GM23338 (cell line): ENCODE measurements around the gene ANKRA2. TPM values are rescaled to one million over a fixed set of nuclear protein-coding genes. Genes with fewer than 3 reads are reported as not detected.

Experiments used
- ATAC-seq: fragments of 200-7000 bp; cut with Tn5 transposase; 3 replicates; pipeline ENCODE4 v1.9.1; 2020
- DNase-seq: peaks from one replicate; pipeline ENCODE4 v3.0.0-alpha.2; 2015; ENCODE audit warnings: low spot score
- H2AFZ ChIP-seq: fragments of 200-600 bp; sonication (generic); 2 replicates; pipeline ENCODE4 v1.8.0; 2016; ENCODE audit warnings: antibody characterized with exemption, mild to moderate bottlenecking, moderate library complexity
- H3F3A ChIP-seq: fragments of 200-600 bp; sonication (generic); replicated peaks from 2 replicates; pipeline ENCODE4 v1.8.0; 2017; ENCODE audit warnings: antibody characterized with exemption, mixed run types, low read depth
- H3K27ac ChIP-seq: fragments of 200-600 bp; sonication (generic); 2 replicates; pipeline ENCODE4 v1.6.1; 2016; ENCODE audit warnings: low read depth
- H3K27me3 ChIP-seq: fragments of 200-600 bp; sonication (generic); 2 replicates; pipeline ENCODE4 v1.8.0; 2016; ENCODE audit warnings: mild to moderate bottlenecking, mixed run types, moderate library complexity; ENCODE audit not compliant: insufficient read depth
- H3K36me3 ChIP-seq: fragments of 200-600 bp; sonication (generic); 2 replicates; pipeline ENCODE4 v1.8.0; 2016; ENCODE audit warnings: mild to moderate bottlenecking; ENCODE audit not compliant: insufficient read depth
- H3K4me1 ChIP-seq: fragments of 200-600 bp; sonication (generic); 2 replicates; pipeline ENCODE4 v1.8.0; 2016; ENCODE audit warnings: mild to moderate bottlenecking, moderate library complexity; ENCODE audit not compliant: insufficient read depth
- H3K4me2 ChIP-seq: fragments of 200-600 bp; sonication (generic); 2 replicates; pipeline ENCODE4 v1.7.1; 2017; ENCODE audit warnings: mixed run types
- H3K4me3 ChIP-seq: fragments of 200-600 bp; sonication (generic); 2 replicates; pipeline ENCODE4 v1.6.1; 2016; ENCODE audit warnings: mixed run types
- H3K79me2 ChIP-seq: fragments of 200-600 bp; sonication (generic); replicated peaks from 2 replicates; pipeline ENCODE4 v1.8.0; 2017; ENCODE audit warnings: mild to moderate bottlenecking; ENCODE audit not compliant: insufficient read depth
- H3K9me2 ChIP-seq: fragments of 200-600 bp; sonication (generic); 2 replicates; pipeline ENCODE4 v1.8.0; 2017; ENCODE audit not compliant: insufficient read depth
- H4K20me1 ChIP-seq: fragments of 200-600 bp; sonication (generic); replicated peaks from 2 replicates; pipeline ENCODE4 v1.8.0; 2017; ENCODE audit warnings: mild to moderate bottlenecking; ENCODE audit not compliant: insufficient read depth
- H3K27ac Mint-ChIP-seq: 2 replicates; pipeline ENCODE4 v1.8.0; 2020; ENCODE audit warnings: inconsistent platforms, mild to moderate bottlenecking, moderate library complexity, mixed read lengths
- H3K27me3 Mint-ChIP-seq: 3 replicates; pipeline ENCODE4 v1.8.0; 2022; ENCODE audit warnings: low read depth, mild to moderate bottlenecking, moderate library complexity, mixed read lengths, inconsistent platforms; ENCODE audit not compliant: insufficient read depth, poor library complexity
- H3K36me3 Mint-ChIP-seq: 3 replicates; pipeline ENCODE4 v1.8.0; 2021; ENCODE audit warnings: low read depth, mild to moderate bottlenecking, inconsistent platforms, moderate library complexity, mixed read lengths
- H3K4me1 Mint-ChIP-seq: 3 replicates; pipeline ENCODE4 v1.8.0; 2020; ENCODE audit warnings: mild to moderate bottlenecking, inconsistent platforms, mixed read lengths
- H3K4me3 Mint-ChIP-seq: 3 replicates; pipeline ENCODE4 v1.8.0; 2021; ENCODE audit warnings: moderate library complexity, mild to moderate bottlenecking, inconsistent platforms, mixed read lengths
- H3K9me3 Mint-ChIP-seq: 3 replicates; pipeline ENCODE4 v1.8.0; 2020; ENCODE audit warnings: moderate library complexity, mild to moderate bottlenecking, inconsistent platforms, mixed read lengths
- CREB1 ChIP-seq: fragments of 250-450 bp; sonication (Bioruptor Pico); IDR thresholded peaks from 2 replicates; pipeline ENCODE4 v1.5.0; 2020; ENCODE audit warnings: low read depth, mild to moderate bottlenecking, moderate library complexity
- EZH2 ChIP-seq: fragments of 200-600 bp; sonication (generic); IDR thresholded peaks from one replicate; pipeline ENCODE4 v1.8.0; 2017; ENCODE audit warnings: antibody characterized with exemption, mild to moderate bottlenecking, low read depth; ENCODE audit not compliant: unreplicated experiment
- EZH2phosphoT487 ChIP-seq: fragments of 200-600 bp; sonication (generic); IDR thresholded peaks from one replicate; pipeline ENCODE4 v1.8.1; 2018; ENCODE audit warnings: antibody characterized with exemption; ENCODE audit not compliant: unreplicated experiment
- JUNB ChIP-seq: IDR thresholded peaks from one replicate; pipeline ENCODE4 v1.6.1; 2016; ENCODE audit warnings: antibody characterized with exemption; ENCODE audit not compliant: unreplicated experiment
- NANOG ChIP-seq: IDR thresholded peaks from 2 replicates; pipeline ENCODE4 v1.6.1; 2016; ENCODE audit warnings: antibody characterized with exemption, borderline replicate concordance
- POLR2AphosphoS5 ChIP-seq: IDR thresholded peaks from 2 replicates; pipeline ENCODE4 v1.6.1; 2016; ENCODE audit warnings: antibody characterized with exemption, low read depth
- STAT1 ChIP-seq: IDR thresholded peaks from one replicate; pipeline ENCODE4 v1.6.1; 2016; ENCODE audit warnings: antibody characterized with exemption; ENCODE audit not compliant: unreplicated experiment
- ZNF114 ChIP-seq: fragments of 250-450 bp; sonication (Bioruptor Pico); IDR thresholded peaks from 2 replicates; pipeline ENCODE4 v1.5.0; 2020; ENCODE audit warnings: mild to moderate bottlenecking, moderate library complexity
- ZNF331 ChIP-seq: fragments of 250-450 bp; sonication (Bioruptor Pico); IDR thresholded peaks from 2 replicates; pipeline ENCODE4 v1.5.0; 2020; ENCODE audit warnings: low read depth, mild to moderate bottlenecking, moderate library complexity
- polyA plus RNA-seq: library from polyadenylated mRNA; unstranded; fragments of >200 nt; fragmentation: Nextera tagmentation; extraction: Ambion mirVana; gene quantifications from 2 replicates; pipeline ENCODE4 v1.2.1, GENCODE V29; 2016
- total RNA-seq: library from RNA; depleted of rRNA; stranded (reverse); fragments of >200 nt; shearing (Covaris generic); gene quantifications from 2 replicates; pipeline ENCODE4 v1.2.3, GENCODE V29; 2014
- TF ChIP-seq, protein P1 (sequence below), 2 experiments: fragments of 200-600 bp in 1 of 2; sonication (generic) in 1 of 2; conservative IDR thresholded peaks; 2 replicates each; pipeline versions ENCODE4 v1.5.1 to v1.6.1; 2016 to 2017; ENCODE audit warnings: antibody characterized with exemption in 2 of 2, low read depth in 2 of 2, mild to moderate bottlenecking in 2 of 2, moderate library complexity in 1 of 2
- TF ChIP-seq, protein P2 (sequence below): IDR thresholded peaks from 2 replicates; pipeline ENCODE4 v1.6.1; 2016; ENCODE audit warnings: antibody characterized with exemption
- TF ChIP-seq, protein P3 (sequence below): fragments of 250-450 bp; sonication (Bioruptor Pico); IDR thresholded peaks from 2 replicates; pipeline ENCODE4 v1.5.0; 2020; ENCODE audit warnings: mild to moderate bottlenecking, moderate library complexity
- TF ChIP-seq, protein P4 (sequence below): IDR thresholded peaks from one replicate; pipeline ENCODE4 v1.6.1; 2018; ENCODE audit warnings: antibody characterized with exemption; ENCODE audit not compliant: unreplicated experiment

The ANKRA2 gene
- total and polyA plus RNA-seq, 2 experiments from 2014 or later = 13.1 to 15.3 TPM

DNA sequence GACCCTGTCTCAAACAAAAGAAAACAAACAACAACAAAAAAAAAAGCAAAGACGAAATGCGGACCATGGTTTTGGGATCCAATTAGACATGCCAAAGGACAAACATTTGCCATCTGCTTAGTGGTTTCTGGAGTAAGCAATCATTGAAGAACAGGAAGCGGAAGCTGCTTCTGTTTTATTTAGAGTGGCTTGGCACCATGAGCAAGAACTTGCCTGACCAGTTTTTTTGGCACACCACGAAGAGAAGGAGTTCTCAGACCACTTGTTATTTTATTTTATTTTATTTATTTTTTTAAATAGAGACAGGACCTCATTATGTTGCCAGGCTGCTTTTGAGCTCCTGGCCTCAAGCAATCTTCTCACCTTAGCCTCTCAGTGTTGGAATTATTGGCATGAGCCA is 50.2 kb downstream of the ANKRA2 start:
- Mint-ChIP-seq H3K27ac (no peak overlapping the region), H3K36me3 (no peaks in the 10 kb centered on the region), H3K4me3 (no peak overlapping the region), H3K9me3 (no peaks in the 10 kb centered on the region), H3K4me1 (peaks cover 20% of the 10 kb centered on the region), H3K27me3 (peaks cover 2% of the 10 kb centered on the region)
- Histone ChIP-seq H4K20me1 (no peaks in the 10 kb centered on the region), H3K4me3 (no peak overlapping the region), H3K27me3 (no peaks in the 10 kb centered on the region), H3K36me3 (no peaks in the 10 kb centered on the region), H3F3A (0 out of 2 replicates have a peak, but pooled peaks cover 4% of the 10 kb centered on the region), H3K79me2 (no peaks in the 10 kb centered on the region), H2AFZ (no peak overlapping the region), H3K4me1 (peaks cover 14% of the 10 kb centered on the region), H3K9me2 (no peaks in the 10 kb centered on the region), H3K27ac (no peak overlapping the region), H3K4me2 (no peak overlapping the region)
- no peak for ATAC-seq
- DNase-seq = no peak
- TF ChIP-seq, protein P1, sequence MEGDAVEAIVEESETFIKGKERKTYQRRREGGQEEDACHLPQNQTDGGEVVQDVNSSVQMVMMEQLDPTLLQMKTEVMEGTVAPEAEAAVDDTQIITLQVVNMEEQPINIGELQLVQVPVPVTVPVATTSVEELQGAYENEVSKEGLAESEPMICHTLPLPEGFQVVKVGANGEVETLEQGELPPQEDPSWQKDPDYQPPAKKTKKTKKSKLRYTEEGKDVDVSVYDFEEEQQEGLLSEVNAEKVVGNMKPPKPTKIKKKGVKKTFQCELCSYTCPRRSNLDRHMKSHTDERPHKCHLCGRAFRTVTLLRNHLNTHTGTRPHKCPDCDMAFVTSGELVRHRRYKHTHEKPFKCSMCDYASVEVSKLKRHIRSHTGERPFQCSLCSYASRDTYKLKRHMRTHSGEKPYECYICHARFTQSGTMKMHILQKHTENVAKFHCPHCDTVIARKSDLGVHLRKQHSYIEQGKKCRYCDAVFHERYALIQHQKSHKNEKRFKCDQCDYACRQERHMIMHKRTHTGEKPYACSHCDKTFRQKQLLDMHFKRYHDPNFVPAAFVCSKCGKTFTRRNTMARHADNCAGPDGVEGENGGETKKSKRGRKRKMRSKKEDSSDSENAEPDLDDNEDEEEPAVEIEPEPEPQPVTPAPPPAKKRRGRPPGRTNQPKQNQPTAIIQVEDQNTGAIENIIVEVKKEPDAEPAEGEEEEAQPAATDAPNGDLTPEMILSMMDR (conservative IDR thresholded peaks at IDR 0.05; ENCODE audit: low read depth in 2 of 2) = no peak
- TF ChIP-seq, protein P2, sequence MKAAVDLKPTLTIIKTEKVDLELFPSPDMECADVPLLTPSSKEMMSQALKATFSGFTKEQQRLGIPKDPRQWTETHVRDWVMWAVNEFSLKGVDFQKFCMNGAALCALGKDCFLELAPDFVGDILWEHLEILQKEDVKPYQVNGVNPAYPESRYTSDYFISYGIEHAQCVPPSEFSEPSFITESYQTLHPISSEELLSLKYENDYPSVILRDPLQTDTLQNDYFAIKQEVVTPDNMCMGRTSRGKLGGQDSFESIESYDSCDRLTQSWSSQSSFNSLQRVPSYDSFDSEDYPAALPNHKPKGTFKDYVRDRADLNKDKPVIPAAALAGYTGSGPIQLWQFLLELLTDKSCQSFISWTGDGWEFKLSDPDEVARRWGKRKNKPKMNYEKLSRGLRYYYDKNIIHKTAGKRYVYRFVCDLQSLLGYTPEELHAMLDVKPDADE = no peak
- TF ChIP-seq JUNB (no peak), POLR2AphosphoS5 (no peak), NANOG (no peak), EZH2phosphoT487 (no peak), ZNF331 (no peak), STAT1 (no peak), CREB1 (CRISPR knock-in tag) (no peak), EZH2 (no peak), ZNF114 (no peak)
- TF ChIP-seq, protein P3, sequence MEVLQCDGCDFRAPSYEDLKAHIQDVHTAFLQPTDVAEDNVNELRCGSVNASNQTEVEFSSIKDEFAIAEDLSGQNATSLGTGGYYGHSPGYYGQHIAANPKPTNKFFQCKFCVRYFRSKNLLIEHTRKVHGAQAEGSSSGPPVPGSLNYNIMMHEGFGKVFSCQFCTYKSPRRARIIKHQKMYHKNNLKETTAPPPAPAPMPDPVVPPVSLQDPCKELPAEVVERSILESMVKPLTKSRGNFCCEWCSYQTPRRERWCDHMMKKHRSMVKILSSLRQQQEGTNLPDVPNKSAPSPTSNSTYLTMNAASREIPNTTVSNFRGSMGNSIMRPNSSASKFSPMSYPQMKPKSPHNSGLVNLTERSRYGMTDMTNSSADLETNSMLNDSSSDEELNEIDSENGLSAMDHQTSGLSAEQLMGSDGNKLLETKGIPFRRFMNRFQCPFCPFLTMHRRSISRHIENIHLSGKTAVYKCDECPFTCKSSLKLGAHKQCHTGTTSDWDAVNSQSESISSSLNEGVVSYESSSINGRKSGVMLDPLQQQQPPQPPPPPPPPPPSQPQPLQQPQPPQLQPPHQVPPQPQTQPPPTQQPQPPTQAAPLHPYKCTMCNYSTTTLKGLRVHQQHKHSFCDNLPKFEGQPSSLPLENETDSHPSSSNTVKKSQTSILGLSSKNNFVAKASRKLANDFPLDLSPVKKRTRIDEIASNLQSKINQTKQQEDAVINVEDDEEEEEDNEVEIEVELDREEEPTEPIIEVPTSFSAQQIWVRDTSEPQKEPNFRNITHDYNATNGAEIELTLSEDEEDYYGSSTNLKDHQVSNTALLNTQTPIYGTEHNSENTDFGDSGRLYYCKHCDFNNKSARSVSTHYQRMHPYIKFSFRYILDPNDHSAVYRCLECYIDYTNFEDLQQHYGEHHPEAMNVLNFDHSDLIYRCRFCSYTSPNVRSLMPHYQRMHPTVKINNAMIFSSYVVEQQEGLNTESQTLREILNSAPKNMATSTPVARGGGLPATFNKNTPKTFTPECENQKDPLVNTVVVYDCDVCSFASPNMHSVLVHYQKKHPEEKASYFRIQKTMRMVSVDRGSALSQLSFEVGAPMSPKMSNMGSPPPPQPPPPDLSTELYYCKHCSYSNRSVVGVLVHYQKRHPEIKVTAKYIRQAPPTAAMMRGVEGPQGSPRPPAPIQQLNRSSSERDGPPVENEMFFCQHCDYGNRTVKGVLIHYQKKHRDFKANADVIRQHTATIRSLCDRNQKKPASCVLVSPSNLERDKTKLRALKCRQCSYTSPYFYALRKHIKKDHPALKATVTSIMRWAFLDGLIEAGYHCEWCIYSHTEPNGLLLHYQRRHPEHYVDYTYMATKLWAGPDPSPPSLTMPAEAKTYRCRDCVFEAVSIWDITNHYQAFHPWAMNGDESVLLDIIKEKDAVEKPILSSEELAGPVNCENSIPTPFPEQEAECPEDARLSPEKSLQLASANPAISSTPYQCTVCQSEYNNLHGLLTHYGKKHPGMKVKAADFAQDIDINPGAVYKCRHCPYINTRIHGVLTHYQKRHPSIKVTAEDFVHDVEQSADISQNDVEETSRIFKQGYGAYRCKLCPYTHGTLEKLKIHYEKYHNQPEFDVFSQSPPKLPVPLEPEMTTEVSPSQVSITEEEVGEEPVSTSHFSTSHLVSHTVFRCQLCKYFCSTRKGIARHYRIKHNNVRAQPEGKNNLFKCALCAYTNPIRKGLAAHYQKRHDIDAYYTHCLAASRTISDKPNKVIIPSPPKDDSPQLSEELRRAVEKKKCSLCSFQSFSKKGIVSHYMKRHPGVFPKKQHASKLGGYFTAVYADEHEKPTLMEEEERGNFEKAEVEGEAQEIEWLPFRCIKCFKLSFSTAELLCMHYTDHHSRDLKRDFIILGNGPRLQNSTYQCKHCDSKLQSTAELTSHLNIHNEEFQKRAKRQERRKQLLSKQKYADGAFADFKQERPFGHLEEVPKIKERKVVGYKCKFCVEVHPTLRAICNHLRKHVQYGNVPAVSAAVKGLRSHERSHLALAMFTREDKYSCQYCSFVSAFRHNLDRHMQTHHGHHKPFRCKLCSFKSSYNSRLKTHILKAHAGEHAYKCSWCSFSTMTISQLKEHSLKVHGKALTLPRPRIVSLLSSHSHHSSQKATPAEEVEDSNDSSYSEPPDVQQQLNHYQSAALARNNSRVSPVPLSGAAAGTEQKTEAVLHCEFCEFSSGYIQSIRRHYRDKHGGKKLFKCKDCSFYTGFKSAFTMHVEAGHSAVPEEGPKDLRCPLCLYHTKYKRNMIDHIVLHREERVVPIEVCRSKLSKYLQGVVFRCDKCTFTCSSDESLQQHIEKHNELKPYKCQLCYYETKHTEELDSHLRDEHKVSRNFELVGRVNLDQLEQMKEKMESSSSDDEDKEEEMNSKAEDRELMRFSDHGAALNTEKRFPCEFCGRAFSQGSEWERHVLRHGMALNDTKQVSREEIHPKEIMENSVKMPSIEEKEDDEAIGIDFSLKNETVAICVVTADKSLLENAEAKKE = no peak
- TF ChIP-seq, protein P4, sequence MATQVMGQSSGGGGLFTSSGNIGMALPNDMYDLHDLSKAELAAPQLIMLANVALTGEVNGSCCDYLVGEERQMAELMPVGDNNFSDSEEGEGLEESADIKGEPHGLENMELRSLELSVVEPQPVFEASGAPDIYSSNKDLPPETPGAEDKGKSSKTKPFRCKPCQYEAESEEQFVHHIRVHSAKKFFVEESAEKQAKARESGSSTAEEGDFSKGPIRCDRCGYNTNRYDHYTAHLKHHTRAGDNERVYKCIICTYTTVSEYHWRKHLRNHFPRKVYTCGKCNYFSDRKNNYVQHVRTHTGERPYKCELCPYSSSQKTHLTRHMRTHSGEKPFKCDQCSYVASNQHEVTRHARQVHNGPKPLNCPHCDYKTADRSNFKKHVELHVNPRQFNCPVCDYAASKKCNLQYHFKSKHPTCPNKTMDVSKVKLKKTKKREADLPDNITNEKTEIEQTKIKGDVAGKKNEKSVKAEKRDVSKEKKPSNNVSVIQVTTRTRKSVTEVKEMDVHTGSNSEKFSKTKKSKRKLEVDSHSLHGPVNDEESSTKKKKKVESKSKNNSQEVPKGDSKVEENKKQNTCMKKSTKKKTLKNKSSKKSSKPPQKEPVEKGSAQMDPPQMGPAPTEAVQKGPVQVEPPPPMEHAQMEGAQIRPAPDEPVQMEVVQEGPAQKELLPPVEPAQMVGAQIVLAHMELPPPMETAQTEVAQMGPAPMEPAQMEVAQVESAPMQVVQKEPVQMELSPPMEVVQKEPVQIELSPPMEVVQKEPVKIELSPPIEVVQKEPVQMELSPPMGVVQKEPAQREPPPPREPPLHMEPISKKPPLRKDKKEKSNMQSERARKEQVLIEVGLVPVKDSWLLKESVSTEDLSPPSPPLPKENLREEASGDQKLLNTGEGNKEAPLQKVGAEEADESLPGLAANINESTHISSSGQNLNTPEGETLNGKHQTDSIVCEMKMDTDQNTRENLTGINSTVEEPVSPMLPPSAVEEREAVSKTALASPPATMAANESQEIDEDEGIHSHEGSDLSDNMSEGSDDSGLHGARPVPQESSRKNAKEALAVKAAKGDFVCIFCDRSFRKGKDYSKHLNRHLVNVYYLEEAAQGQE = no peak
